ENCODE measurements around the gene HIVEP3.

HIVEP3 gene

DNA sequence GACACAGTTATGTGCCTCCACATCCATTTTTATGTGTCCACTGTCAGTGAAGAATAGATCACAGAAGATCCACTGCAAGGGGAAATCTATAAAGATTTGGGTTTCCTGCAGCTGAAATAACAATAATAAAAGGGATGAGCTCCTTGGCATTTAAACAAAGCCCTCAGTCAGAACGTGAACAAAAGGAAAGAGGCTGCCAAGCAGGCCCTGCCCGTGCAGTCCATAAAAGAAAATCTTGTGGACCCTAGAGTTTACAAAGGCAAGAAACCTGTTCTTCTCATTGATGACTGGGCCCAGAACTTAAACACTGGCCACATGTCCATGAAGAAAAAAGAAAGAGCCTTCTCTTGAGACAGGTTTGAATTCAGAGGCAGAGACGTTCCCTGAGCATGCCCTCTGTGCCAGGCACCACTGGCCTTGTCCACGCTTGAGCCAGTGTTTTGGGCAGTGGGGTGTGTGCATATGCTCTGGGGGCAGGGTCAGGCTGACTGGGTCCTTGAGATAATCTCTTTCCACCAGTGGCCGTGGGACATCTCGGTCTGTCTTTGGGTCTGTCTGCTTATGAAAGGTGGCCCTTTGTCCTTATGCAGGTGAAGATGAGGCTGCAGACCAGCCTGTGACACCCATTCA is 142.7 kb downstream of the HIVEP3 start:
- TF ChIP-seq YY1 (IDR thresholded peaks at IDR 0.05; ENCODE audit: low read depth) (no peak), EGR1 (IDR thresholded peaks at IDR 0.05) (no peak), TCF12 (IDR thresholded peaks at IDR 0.05; ENCODE audit: low read depth) (no peak), NFIC (IDR thresholded peaks at IDR 0.05) (no peak), CEBPB (IDR thresholded peaks at IDR 0.05) (no peak), TEAD4 (IDR thresholded peaks at IDR 0.05) (no peak), ZBTB7A (IDR thresholded peaks at IDR 0.05; ENCODE audit: low read depth) (no peak), CREB1 (IDR thresholded peaks at IDR 0.05; ENCODE audit: low read depth) (no peak), TAF1 (IDR thresholded peaks at IDR 0.05; ENCODE audit: low read depth) (no peak), FOXM1 (IDR thresholded peaks at IDR 0.05; ENCODE audit: borderline replicate concordance, low read depth) (no peak), EP300 (IDR thresholded peaks at IDR 0.05; ENCODE audit: borderline replicate concordance) (no peak), RAD21 (IDR thresholded peaks at IDR 0.05; ENCODE audit: low read depth) (no peak)
- TF ChIP-seq, protein P1, sequence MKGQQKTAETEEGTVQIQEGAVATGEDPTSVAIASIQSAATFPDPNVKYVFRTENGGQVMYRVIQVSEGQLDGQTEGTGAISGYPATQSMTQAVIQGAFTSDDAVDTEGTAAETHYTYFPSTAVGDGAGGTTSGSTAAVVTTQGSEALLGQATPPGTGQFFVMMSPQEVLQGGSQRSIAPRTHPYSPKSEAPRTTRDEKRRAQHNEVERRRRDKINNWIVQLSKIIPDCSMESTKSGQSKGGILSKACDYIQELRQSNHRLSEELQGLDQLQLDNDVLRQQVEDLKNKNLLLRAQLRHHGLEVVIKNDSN (IDR thresholded peaks at IDR 0.05): no peak
- TF ChIP-seq, protein P2, sequence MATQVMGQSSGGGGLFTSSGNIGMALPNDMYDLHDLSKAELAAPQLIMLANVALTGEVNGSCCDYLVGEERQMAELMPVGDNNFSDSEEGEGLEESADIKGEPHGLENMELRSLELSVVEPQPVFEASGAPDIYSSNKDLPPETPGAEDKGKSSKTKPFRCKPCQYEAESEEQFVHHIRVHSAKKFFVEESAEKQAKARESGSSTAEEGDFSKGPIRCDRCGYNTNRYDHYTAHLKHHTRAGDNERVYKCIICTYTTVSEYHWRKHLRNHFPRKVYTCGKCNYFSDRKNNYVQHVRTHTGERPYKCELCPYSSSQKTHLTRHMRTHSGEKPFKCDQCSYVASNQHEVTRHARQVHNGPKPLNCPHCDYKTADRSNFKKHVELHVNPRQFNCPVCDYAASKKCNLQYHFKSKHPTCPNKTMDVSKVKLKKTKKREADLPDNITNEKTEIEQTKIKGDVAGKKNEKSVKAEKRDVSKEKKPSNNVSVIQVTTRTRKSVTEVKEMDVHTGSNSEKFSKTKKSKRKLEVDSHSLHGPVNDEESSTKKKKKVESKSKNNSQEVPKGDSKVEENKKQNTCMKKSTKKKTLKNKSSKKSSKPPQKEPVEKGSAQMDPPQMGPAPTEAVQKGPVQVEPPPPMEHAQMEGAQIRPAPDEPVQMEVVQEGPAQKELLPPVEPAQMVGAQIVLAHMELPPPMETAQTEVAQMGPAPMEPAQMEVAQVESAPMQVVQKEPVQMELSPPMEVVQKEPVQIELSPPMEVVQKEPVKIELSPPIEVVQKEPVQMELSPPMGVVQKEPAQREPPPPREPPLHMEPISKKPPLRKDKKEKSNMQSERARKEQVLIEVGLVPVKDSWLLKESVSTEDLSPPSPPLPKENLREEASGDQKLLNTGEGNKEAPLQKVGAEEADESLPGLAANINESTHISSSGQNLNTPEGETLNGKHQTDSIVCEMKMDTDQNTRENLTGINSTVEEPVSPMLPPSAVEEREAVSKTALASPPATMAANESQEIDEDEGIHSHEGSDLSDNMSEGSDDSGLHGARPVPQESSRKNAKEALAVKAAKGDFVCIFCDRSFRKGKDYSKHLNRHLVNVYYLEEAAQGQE (IDR thresholded peaks at IDR 0.05; ENCODE audit: low read depth): no peak
- TF ChIP-seq, protein P3, sequence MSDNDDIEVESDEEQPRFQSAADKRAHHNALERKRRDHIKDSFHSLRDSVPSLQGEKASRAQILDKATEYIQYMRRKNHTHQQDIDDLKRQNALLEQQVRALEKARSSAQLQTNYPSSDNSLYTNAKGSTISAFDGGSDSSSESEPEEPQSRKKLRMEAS (IDR thresholded peaks at IDR 0.05): no peak

DNA sequence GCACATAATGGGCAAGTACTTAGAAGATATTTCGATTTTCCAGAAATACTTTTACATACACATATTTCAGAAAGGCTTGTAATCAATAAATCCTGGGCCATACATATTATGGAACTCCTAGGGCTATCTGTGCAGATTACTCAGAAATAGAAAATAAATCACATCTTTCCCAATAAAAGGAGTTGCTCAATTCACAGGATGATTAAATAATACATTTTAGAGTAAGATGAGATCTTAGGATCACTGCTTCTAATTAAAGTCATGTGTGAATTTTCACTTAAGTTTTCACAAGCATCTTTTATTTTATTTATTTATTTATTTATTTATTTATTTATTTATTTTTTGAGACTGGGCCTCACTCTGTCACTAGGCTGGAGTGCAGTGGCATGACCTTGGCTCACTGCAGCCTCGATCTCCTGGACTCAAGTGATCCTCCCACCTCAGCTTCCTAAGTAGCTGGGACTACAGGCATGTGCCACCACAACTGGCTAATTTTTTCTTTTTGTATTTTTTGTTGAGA is 144.2 kb downstream of the HIVEP3 start:
- no peak for TF ChIP-seq EGR1 (IDR thresholded peaks at IDR 0.05)
- TF ChIP-seq, protein P2 (IDR thresholded peaks at IDR 0.05; ENCODE audit: low read depth): no peak
- no peak for TF ChIP-seq RAD21 (IDR thresholded peaks at IDR 0.05; ENCODE audit: low read depth)
- TF ChIP-seq CEBPB (IDR thresholded peaks at IDR 0.05): no peak
- no peak for TF ChIP-seq ZBTB7A (IDR thresholded peaks at IDR 0.05; ENCODE audit: low read depth)
- TF ChIP-seq EP300 (IDR thresholded peaks at IDR 0.05; ENCODE audit: borderline replicate concordance): no peak
- TF ChIP-seq NFIC (IDR thresholded peaks at IDR 0.05): no peak
- TF ChIP-seq TEAD4 (IDR thresholded peaks at IDR 0.05): no peak
- TF ChIP-seq FOXM1 (IDR thresholded peaks at IDR 0.05; ENCODE audit: borderline replicate concordance, low read depth): no peak
- TF ChIP-seq TAF1 (IDR thresholded peaks at IDR 0.05; ENCODE audit: low read depth): no peak
- TF ChIP-seq CREB1 (IDR thresholded peaks at IDR 0.05; ENCODE audit: low read depth): no peak
- TF ChIP-seq, protein P3 (IDR thresholded peaks at IDR 0.05): no peak

DNA sequence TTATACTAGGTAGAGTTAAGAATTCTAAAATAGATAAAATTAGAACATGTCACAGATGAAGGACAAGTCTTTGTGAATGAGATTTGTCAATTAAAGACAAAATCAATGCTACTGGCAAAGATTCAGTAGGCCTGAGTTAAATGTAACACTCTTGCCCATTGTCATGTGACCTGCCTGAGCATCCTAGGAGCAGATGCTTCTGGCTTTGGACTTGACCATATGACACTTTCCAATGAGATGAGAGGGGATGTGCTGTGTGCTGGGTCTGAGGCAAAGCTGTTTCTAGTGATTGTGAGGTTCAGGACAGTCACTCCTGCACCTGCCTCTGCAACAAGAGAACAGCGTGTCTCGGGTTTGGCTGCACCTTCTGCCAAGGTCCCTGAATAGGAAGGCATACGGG is 144.9 kb downstream of the HIVEP3 start:
- TF ChIP-seq CEBPB (IDR thresholded peaks at IDR 0.05): no peak

DNA sequence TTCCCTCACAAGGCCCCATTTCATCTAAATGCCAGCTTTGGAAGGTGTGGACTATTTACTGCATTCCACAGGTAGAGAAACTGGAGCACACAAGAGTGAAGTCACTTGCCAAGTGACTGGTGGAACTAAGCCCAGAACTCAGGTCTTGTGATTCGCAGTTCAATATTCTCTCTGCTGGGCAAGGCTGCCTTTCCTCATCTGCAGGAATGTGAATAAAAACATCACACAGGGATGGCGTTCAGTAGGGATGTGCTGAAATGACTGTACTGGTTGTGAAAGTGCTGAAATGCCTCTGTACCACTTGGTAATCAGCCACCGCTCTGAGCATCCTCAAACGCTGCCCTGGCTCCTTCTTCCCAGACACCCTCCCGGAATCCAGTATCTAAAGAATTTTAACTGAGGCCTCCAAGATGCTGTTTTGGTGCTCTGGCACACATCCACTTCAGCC is 145.6 kb downstream of the HIVEP3 start:
- TF ChIP-seq EP300 (IDR thresholded peaks at IDR 0.05; ENCODE audit: borderline replicate concordance) (no peak), ZBTB7A (IDR thresholded peaks at IDR 0.05; ENCODE audit: low read depth) (no peak), RAD21 (IDR thresholded peaks at IDR 0.05; ENCODE audit: low read depth) (no peak), NFIC (IDR thresholded peaks at IDR 0.05) (no peak)

DNA sequence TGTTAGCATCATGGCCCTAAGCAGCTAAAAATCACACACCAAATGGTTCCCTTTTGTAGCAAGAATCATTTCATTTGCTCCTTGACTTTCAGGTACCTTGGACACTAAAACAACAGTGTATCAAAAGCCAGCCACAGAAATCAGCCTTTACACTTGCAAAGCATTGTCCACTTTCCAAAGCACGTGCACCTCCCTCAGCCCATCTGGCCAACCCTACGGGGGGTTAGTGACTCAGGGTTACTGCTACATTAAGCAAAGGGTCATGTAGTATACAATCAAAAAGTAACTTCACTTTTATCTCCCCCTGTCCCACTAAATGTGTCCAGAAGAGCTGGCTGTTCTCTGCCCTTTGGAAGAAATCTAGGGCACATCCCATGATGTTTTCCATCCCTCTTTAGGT is 149.7 kb downstream of the HIVEP3 start:
- TF ChIP-seq ZBTB7A (IDR thresholded peaks at IDR 0.05; ENCODE audit: low read depth) (no peak), EGR1 (IDR thresholded peaks at IDR 0.05) (no peak), TCF12 (IDR thresholded peaks at IDR 0.05; ENCODE audit: low read depth) (no peak)
- TF ChIP-seq, protein P2 (IDR thresholded peaks at IDR 0.05; ENCODE audit: low read depth): no peak
